Endothelial cell of umbilical vein (primary cell): Measurements from ENCODE around the gene PRKD1. TPM values are rescaled to one million over a fixed set of nuclear protein-coding genes. Genes with fewer than 3 reads are reported as not detected.

Experiments
- BruUV-seq: library from RNA; stranded (reverse); fragments of 400-500 nt; replicated peaks from 2 replicates; lab custom pipeline; 2021; lab: Mats Ljungman, UMichigan
- CTCF ChIA-PET: fragments of 300-600, 350-600 bp; sonication (Branson Sonifier 250); formaldehyde crosslinking; loops from one replicate; lab custom pipeline; 2021; ENCODE audit warnings: antibody characterized with exemption, inconsistent platforms; lab: Charles Lee
- POLR2A ChIA-PET: fragments of 300-600, 350-600 bp; sonication (Branson Sonifier 250); formaldehyde crosslinking; loops from one replicate; lab custom pipeline; 2021; ENCODE audit warnings: antibody characterized with exemption, inconsistent platforms; lab: Charles Lee
- DNase-seq: peaks from one replicate; pipeline ENCODE4 v3.0.0-alpha.2; 2011; ENCODE audit warnings: low read depth, low spot score
- FAIRE-seq: peaks from 2 replicates; lab custom pipeline; 2011; peaks lifted over from hg19 to GRCh38; lab: Jason Lieb, UNC
- H2AFZ ChIP-seq: 2 replicates; pipeline ENCODE4 v1.6.0; 2012; ENCODE audit warnings: low read depth, low read length, control low read depth, inconsistent platforms
- H3K27ac ChIP-seq: 2 replicates; pipeline ENCODE4 v1.5.1; 2011; ENCODE audit warnings: low read depth, mild to moderate bottlenecking, control low read depth, low read length, moderate library complexity; ENCODE audit not compliant: insufficient read depth
- H3K27me3 ChIP-seq, 2 experiments: 2 replicates each; pipeline versions ENCODE4 v1.6.0 to v1.6.1; 2011; ENCODE audit warnings: low read length in 2 of 2, mixed read lengths in 1 of 2; ENCODE audit not compliant: control insufficient read depth in 2 of 2, insufficient read depth in 2 of 2
- H3K36me3 ChIP-seq, 2 experiments: 2 replicates in 1 of 2; 3 replicates in 1 of 2; pipeline ENCODE4 v1.5.1; 2011; ENCODE audit warnings: low read length in 2 of 2, mild to moderate bottlenecking in 1 of 2, moderate library complexity in 1 of 2; ENCODE audit not compliant: control insufficient read depth in 2 of 2, insufficient read depth in 2 of 2; ENCODE audit errors: extremely low read depth in 1 of 2
- H3K4me1 ChIP-seq: 3 replicates; pipeline ENCODE4 v1.5.1; 2011; ENCODE audit warnings: mild to moderate bottlenecking, low read length; ENCODE audit not compliant: control insufficient read depth, insufficient read depth; ENCODE audit errors: extremely low read depth
- H3K4me2 ChIP-seq: 2 replicates; pipeline ENCODE4 v1.6.1; 2011; ENCODE audit warnings: low read length, control low read depth, mixed read lengths; ENCODE audit not compliant: insufficient read depth
- H3K4me3 ChIP-seq, 3 experiments: fragments of 200-600 bp in 1 of 3; sonication (generic), shearing (Covaris generic) in 1 of 3; replicated peaks in 1 of 3; 2 replicates each; pipeline ENCODE4 v1.5.1; 2011 to 2016; ENCODE audit warnings: control low read depth in 3 of 3, low read length in 3 of 3, mild to moderate bottlenecking in 2 of 3, inconsistent platforms in 1 of 3, low read depth in 1 of 3, moderate library complexity in 1 of 3; ENCODE audit not compliant: insufficient read depth in 1 of 3
- H3K79me2 ChIP-seq: 2 replicates; pipeline ENCODE4 v1.6.0; 2012; ENCODE audit warnings: low read length, inconsistent platforms; ENCODE audit not compliant: control insufficient read depth, insufficient read depth
- H3K9ac ChIP-seq: replicated peaks from 2 replicates; pipeline ENCODE3; 2011; ENCODE audit warnings: low read length, control low read depth; ENCODE audit not compliant: insufficient read depth; ENCODE audit errors: extremely low read depth
- H3K9me1 ChIP-seq: replicated peaks from 3 replicates; pipeline ENCODE4 v1.6.0; 2011; ENCODE audit warnings: mild to moderate bottlenecking, low read length; ENCODE audit not compliant: control insufficient read depth, insufficient read depth; ENCODE audit errors: extremely low read depth
- H3K9me3 ChIP-seq: replicated peaks from 2 replicates; pipeline ENCODE4 v1.5.1; 2012; ENCODE audit warnings: low read length, inconsistent platforms; ENCODE audit not compliant: control insufficient read depth, insufficient read depth
- H4K20me1 ChIP-seq: replicated peaks from 2 replicates; pipeline ENCODE3; 2011; ENCODE audit warnings: mild to moderate bottlenecking, low read length; ENCODE audit not compliant: control insufficient read depth, insufficient read depth; ENCODE audit errors: extremely low read depth
- CTCF ChIP-seq, 2 donors: IDR thresholded peaks; 1 replicate in 1 of 2; 2 replicates in 1 of 2; pipeline ENCODE4 v1.5.1; 2011; ENCODE audit warnings: low read length in 2 of 2, mild to moderate bottlenecking in 2 of 2, moderate library complexity in 2 of 2, control low read depth in 1 of 2, inconsistent platforms in 1 of 2, low read depth in 1 of 2; ENCODE audit not compliant: insufficient read depth in 1 of 2; ENCODE audit errors: extremely low read depth in 1 of 2
- EZH2 ChIP-seq: IDR thresholded peaks from 2 replicates; pipeline ENCODE4 v1.6.1; 2012; ENCODE audit warnings: borderline replicate concordance, low read depth, mild to moderate bottlenecking, moderate library complexity, low read length, inconsistent platforms; ENCODE audit not compliant: severe bottlenecking
- FOS ChIP-seq: IDR thresholded peaks from 2 replicates; pipeline ENCODE4 v1.6.1; 2011; ENCODE audit warnings: mild to moderate bottlenecking, low read length, moderate library complexity, borderline replicate concordance; ENCODE audit not compliant: insufficient read depth
- GATA2 ChIP-seq: IDR thresholded peaks from 2 replicates; pipeline ENCODE4 v1.7.0; 2011; ENCODE audit warnings: low read depth, mild to moderate bottlenecking, moderate library complexity, mixed read lengths, low read length; ENCODE audit not compliant: insufficient read length, insufficient read depth
- MYC ChIP-seq: IDR thresholded peaks from one replicate; pipeline ENCODE4 v1.6.1; 2011; ENCODE audit warnings: mild to moderate bottlenecking, low read depth, low read length
- POLR2A ChIP-seq: IDR thresholded peaks from 2 replicates; pipeline ENCODE4 v1.6.1; 2012; ENCODE audit warnings: low read depth, mild to moderate bottlenecking, control low read depth, low read length
- POLR2AphosphoS5 ChIP-seq: IDR thresholded peaks from 2 replicates; pipeline ENCODE4 v1.6.1; 2012; ENCODE audit warnings: low read depth, mild to moderate bottlenecking, control low read depth, low read length, moderate library complexity; ENCODE audit not compliant: insufficient read depth
- dilution Hi-C: fragments of 300-500 bp; cut with MboI; formaldehyde crosslinking; loops from one replicate; pipeline ENCODE4 v1.15.0; 2019; ENCODE audit warnings: low sequenced_read_pairs; ENCODE audit not compliant: extremely low pct_ligation_motif_present
- intact Hi-C: fragments of 100-400 bp; cut with micrococcal nuclease; formaldehyde crosslinking; loops from one replicate; pipeline ENCODE4 v1.10.0; 2022
- polyA plus RNA-seq, 4 experiments: library from polyadenylated mRNA; depleted of rRNA in 3 of 4; stranded (reverse) in 3 of 4; unstranded in 1 of 4; fragments of >200 nt; gene quantifications; 2 replicates each; pipeline versions ENCODE4 v1.2.1 to v1.2.3, GENCODE V29; 2011 to 2012; ENCODE audit warnings: missing spikeins in 1 of 4
- total RNA-seq: library from RNA; stranded (reverse); gene quantifications from 2 replicates; pipeline ENCODE4 v1.2.3, GENCODE V29; 2021

The PRKD1 gene
- total and polyA plus RNA-seq, 2 donors (not counting 3 experiments of a cell fraction or from before 2014, with no cell fraction given) = 3.9 to 10.9 TPM

- no peaks in the 10 kb centered on the region for H3K36me3 ChIP-seq
- no peak for TF ChIP-seq EZH2
- no peak for TF ChIP-seq GATA2
- TF ChIP-seq CTCF (IDR thresholded peaks at IDR 0.05; ENCODE audit: extremely low read depth in 1 of 2, insufficient read depth in 1 of 2, low read depth in 1 of 2, low read length in 2 of 2) = no peak
- no peak for TF ChIP-seq FOS
- TF ChIP-seq POLR2A = no peak
- TF ChIP-seq MYC = no peak
- TF ChIP-seq POLR2AphosphoS5 = no peak
- H3K9me1 ChIP-seq = peaks cover 2% of the 10 kb centered on the region
- no peak overlapping the region for H3K4me2 ChIP-seq
- BruUV-seq = no TSS peak
- CTCF ChIA-PET = interaction anchor here (1.7 kb wide), 1 partner anchor 184 kb away, joined by 3 read pairs; the partner anchor contains the start of gene PRKD1
- no peaks in the 10 kb centered on the region for H3K9me3 ChIP-seq
- H3K4me3 ChIP-seq = no peak overlapping the region
- DNase-seq (no peak), FAIRE-seq (no peak)
- H2AFZ ChIP-seq = no peak overlapping the region
- intact Hi-C loops (loop anchor here (2.0 kb wide), 2 partner anchors 183 to 479 kb away; partner anchors contain the start of gene PRKD1), dilution Hi-C loops (no loop called here)
- H3K27me3 ChIP-seq = no peaks in the 10 kb centered on the region
- H3K9ac ChIP-seq = no peak overlapping the region
- no peaks in the 10 kb centered on the region for H3K79me2 ChIP-seq
- POLR2A ChIA-PET = no interaction called here
- H4K20me1 ChIP-seq = no peaks in the 10 kb centered on the region
- no peak overlapping the region for H3K27ac ChIP-seq
- H3K4me1 ChIP-seq = peaks cover 23% of the 10 kb centered on the region
Observed at GRCh38 chr14:29743531-29743930, 184.1 kb downstream of the PRKD1 start.
